Measurements from ENCODE around the gene CCR5.

DNA sequence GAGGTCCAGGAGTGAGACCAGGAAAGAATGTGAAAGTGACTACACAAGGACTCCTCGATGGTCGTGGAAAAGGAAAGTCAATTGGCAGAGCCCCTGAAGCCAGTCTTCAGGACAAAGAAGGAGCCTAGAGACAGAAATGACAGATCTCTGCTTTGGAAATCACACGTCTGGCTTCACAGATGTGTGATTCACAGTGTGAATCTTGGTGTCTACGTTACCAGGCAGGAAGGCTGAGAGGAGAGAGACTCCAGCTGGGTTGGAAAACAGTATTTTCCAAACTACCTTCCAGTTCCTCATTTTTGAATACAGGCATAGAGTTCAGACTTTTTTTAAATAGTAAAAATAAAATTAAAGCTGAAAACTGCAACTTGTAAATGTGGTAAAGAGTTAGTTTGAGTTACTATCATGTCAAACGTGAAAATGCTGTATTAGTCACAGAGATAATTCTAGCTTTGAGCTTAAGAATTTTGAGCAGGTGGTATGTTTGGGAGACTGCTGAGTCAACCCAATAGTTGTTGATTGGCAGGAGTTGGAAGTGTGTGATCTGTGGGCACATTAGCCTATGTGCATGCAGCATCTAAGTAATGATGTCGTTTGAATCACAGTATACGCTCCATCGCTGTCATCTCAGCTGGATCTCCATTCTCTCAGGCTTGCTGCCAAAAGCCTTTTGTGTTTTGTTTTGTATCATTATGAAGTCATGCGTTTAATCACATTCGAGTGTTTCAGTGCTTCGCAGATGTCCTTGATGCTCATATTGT lies 10.8 kb upstream of the CCR5 start:
- TF ChIP-seq POLR2A (IDR thresholded peaks at IDR 0.05), result no peak
- TF ChIP-seq, protein P1, sequence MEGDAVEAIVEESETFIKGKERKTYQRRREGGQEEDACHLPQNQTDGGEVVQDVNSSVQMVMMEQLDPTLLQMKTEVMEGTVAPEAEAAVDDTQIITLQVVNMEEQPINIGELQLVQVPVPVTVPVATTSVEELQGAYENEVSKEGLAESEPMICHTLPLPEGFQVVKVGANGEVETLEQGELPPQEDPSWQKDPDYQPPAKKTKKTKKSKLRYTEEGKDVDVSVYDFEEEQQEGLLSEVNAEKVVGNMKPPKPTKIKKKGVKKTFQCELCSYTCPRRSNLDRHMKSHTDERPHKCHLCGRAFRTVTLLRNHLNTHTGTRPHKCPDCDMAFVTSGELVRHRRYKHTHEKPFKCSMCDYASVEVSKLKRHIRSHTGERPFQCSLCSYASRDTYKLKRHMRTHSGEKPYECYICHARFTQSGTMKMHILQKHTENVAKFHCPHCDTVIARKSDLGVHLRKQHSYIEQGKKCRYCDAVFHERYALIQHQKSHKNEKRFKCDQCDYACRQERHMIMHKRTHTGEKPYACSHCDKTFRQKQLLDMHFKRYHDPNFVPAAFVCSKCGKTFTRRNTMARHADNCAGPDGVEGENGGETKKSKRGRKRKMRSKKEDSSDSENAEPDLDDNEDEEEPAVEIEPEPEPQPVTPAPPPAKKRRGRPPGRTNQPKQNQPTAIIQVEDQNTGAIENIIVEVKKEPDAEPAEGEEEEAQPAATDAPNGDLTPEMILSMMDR (IDR thresholded peaks at IDR 0.05), result no peak
